ENCODE measurements around the gene RBM18.

GRCh38 chr9:122264360-122265148, at the start of gene RBM18, which contains the start of gene MRRF:
- TF ChIP-seq CTCF (IDR thresholded peaks at IDR 0.05 in 2 of 3, conservative IDR thresholded peaks at IDR 0.05 in 1 of 3; ENCODE audit: borderline replicate concordance in 1 of 3, insufficient read depth in 1 of 3, low read depth in 2 of 3, low read length in 2 of 3): no peak
- TF ChIP-seq POLR2A (IDR thresholded peaks at IDR 0.05; ENCODE audit: borderline replicate concordance, extremely low read depth, insufficient read depth, insufficient read length): peak; percentile 80
- peak; percentile 89 for TF ChIP-seq POLR2AphosphoS5 (IDR thresholded peaks at IDR 0.05; ENCODE audit: low read depth, low read length)
- no peak for TF ChIP-seq CEBPB (IDR thresholded peaks at IDR 0.05; ENCODE audit: low read depth)
- TF ChIP-seq SIN3A (IDR thresholded peaks at IDR 0.05; ENCODE audit: low read depth): peak; percentile 90
- TF ChIP-seq EZH2phosphoT487 (IDR thresholded peaks at IDR 0.05; ENCODE audit: borderline replicate concordance): no peak
- TF ChIP-seq ATF3 (IDR thresholded peaks at IDR 0.05): no peak
- no peak for TF ChIP-seq EZH2 (IDR thresholded peaks at IDR 0.05)
- no peak for TF ChIP-seq ZNF274 (IDR thresholded peaks at IDR 0.05; ENCODE audit: low read depth, low read length)
- no peak for TF ChIP-seq RAD21 (IDR thresholded peaks at IDR 0.05; ENCODE audit: low read depth)
- TF ChIP-seq ZFX (IDR thresholded peaks at IDR 0.05): peak; percentile 87
- TF ChIP-seq YY1 (IDR thresholded peaks at IDR 0.05; ENCODE audit: extremely low read depth, insufficient replicate concordance, low read depth, low read length): peak; percentile 72

Data from HCT116 (cell line).